NCI-H1694 treated with DMSO at 0.1 percent for 48 hours (cell line): ENCODE results near the gene PLPP2.

Source experiments
- DNase-seq: peaks from one replicate; lab custom pipeline; 2025; lab: John Stamatoyannopoulos, UW

Gene PLPP2

GRCh38 chr19:313988-314815 lies 23.0 kb upstream of the PLPP2 start:
- no peak for DNase-seq

- DNase-seq: no peak
Measured at GRCh38 chr19:313169-313987, 22.2 kb upstream of the PLPP2 start.

- DNase-seq: no peak
Measured at GRCh38 chr19:311813-312261, 20.6 kb upstream of the PLPP2 start.

GRCh38 chr19:310781-311496 lies 19.7 kb upstream of the PLPP2 start:
- DNase-seq: no peak

- DNase-seq: peak; percentile 19
Measured at GRCh38 chr19:310141-310651, 19.0 kb upstream of the PLPP2 start.

- DNase-seq: no peak
Measured at GRCh38 chr19:309206-309565, 18.0 kb upstream of the PLPP2 start.

GRCh38 chr19:308471-309205 lies 17.4 kb upstream of the PLPP2 start:
- DNase-seq: no peak

- no peak for DNase-seq
Measured at GRCh38 chr19:307793-308420, 16.7 kb upstream of the PLPP2 start.

GRCh38 chr19:307111-307531 lies 15.9 kb upstream of the PLPP2 start:
- DNase-seq: no peak

- DNase-seq: no peak
Measured at GRCh38 chr19:306151-306900, 15.1 kb upstream of the PLPP2 start.

- no peak for DNase-seq
Measured at GRCh38 chr19:305240-306150, 14.3 kb upstream of the PLPP2 start.

GRCh38 chr19:296476-297225 lies 5.4 kb upstream of the PLPP2 start:
- DNase-seq: no peak

GRCh38 chr19:295687-296370 lies 4.6 kb upstream of the PLPP2 start:
- DNase-seq: no peak

GRCh38 chr19:294946-295686 lies 3.9 kb upstream of the PLPP2 start:
- DNase-seq: peak; percentile 6

- DNase-seq: no peak
Measured at GRCh38 chr19:294341-294945, 3.2 kb upstream of the PLPP2 start.

GRCh38 chr19:293436-294110 lies 2.4 kb upstream of the PLPP2 start:
- DNase-seq: no peak
